HG03460 (cell line): ENCODE measurements around the gene OGDHL.

Source experiments
- ATAC-seq: cut with Tn5 transposase; IDR thresholded peaks from one replicate; pipeline ENCODE4 v1.9.1; 2021; ENCODE audit not compliant: unreplicated experiment

OGDHL gene

GRCh38 chr10:49691588-49691987 is 70.5 kb downstream of the OGDHL start:
- no peak for ATAC-seq

- no peak for ATAC-seq
Measured at GRCh38 chr10:49690698-49691356, 71.3 kb downstream of the OGDHL start.

GRCh38 chr10:49689882-49690510 is 72.1 kb downstream of the OGDHL start:
- ATAC-seq = no peak

- ATAC-seq = no peak
Measured at GRCh38 chr10:49688920-49689319, 73.2 kb downstream of the OGDHL start.

- no peak for ATAC-seq
Measured at GRCh38 chr10:49688261-49688846, 73.8 kb downstream of the OGDHL start.

- ATAC-seq = no peak
Measured at GRCh38 chr10:49686651-49687050, 75.5 kb downstream of the OGDHL start.
